Measurements from ENCODE around the gene IGFALS. TPM values are rescaled to one million over a fixed set of nuclear protein-coding genes. Genes with fewer than 3 reads are reported as not detected.

The IGFALS gene
- total RNA-seq, 1 experiment from 2014 or later: not detected

DNA sequence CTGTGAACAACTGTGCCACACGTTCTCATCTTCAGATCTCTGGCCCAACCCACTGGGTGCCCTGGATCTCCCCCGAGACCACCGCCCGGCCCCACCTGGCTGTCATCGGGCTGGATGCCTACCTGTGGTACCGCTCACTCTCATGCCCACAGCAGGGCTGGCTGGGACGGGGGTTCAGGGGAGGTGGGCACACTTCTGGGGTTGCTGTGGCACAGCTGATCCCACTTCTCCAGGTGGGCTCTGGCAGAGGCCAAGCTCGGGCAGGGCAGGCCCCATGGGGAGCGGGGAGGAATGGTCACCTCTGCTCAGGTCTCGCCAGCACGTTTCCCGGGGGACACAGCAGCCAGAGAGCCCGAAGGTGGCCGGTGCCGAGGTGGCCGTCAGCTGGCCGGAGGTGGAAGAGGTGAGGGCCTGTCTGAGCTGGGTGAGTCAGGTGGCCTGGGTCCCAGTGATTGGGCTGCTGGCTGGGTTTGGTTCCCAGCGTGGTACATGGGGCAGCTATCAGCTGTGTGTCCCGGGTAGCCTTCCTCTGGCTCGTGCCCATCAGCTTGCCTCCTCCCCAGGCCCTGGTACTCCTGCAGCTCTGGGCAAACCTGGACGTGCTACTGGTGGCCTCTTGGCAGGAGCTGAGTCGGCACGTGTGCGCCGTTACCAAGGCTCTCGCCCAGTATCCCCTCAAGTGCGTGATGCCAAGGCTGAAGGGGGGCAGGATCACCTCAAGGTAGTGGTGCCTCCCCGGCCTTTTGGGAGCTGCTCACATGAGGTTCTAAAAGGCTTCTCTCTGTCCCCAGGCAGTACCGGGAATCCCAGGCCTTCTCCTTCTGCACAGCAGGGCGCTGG lies 18.3 kb downstream of the IGFALS start:
- DNase-seq: no peak
- TF ChIP-seq, protein P1, sequence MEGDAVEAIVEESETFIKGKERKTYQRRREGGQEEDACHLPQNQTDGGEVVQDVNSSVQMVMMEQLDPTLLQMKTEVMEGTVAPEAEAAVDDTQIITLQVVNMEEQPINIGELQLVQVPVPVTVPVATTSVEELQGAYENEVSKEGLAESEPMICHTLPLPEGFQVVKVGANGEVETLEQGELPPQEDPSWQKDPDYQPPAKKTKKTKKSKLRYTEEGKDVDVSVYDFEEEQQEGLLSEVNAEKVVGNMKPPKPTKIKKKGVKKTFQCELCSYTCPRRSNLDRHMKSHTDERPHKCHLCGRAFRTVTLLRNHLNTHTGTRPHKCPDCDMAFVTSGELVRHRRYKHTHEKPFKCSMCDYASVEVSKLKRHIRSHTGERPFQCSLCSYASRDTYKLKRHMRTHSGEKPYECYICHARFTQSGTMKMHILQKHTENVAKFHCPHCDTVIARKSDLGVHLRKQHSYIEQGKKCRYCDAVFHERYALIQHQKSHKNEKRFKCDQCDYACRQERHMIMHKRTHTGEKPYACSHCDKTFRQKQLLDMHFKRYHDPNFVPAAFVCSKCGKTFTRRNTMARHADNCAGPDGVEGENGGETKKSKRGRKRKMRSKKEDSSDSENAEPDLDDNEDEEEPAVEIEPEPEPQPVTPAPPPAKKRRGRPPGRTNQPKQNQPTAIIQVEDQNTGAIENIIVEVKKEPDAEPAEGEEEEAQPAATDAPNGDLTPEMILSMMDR (IDR thresholded peaks at IDR 0.05; ENCODE audit: unreplicated experiment): no peak
- no peak overlapping the region for H3K27ac Mint-ChIP-seq (ENCODE audit: unreplicated experiment)
- intact Hi-C loops (cut with micrococcal nuclease; ENCODE audit: unreplicated experiment): no loop called here
- CTCF ChIA-PET: interaction anchor here (0.6 to 2.6 kb wide), 2 partner anchors 7 to 589 kb away, joined by 4 to 19 read pairs; partner anchors contain the start of genes NUBP2 and SPSB3
- no peaks in the 10 kb centered on the region for H3K9me3 Mint-ChIP-seq (ENCODE audit: low read depth, unreplicated experiment)
- no peaks in the 10 kb centered on the region for H3K27me3 Mint-ChIP-seq (ENCODE audit: unreplicated experiment)
- peaks cover 3% of the 10 kb centered on the region for H3K4me1 Mint-ChIP-seq (ENCODE audit: low read depth, unreplicated experiment)
- H3K36me3 Mint-ChIP-seq (ENCODE audit: insufficient read depth, unreplicated experiment): peaks cover 100% of the 10 kb centered on the region
- no TSS peak for BruUV-seq (replicated peaks)
- peak overlapping the region; percentile 76 for H3K4me3 Mint-ChIP-seq (ENCODE audit: low read depth, unreplicated experiment)

DNA sequence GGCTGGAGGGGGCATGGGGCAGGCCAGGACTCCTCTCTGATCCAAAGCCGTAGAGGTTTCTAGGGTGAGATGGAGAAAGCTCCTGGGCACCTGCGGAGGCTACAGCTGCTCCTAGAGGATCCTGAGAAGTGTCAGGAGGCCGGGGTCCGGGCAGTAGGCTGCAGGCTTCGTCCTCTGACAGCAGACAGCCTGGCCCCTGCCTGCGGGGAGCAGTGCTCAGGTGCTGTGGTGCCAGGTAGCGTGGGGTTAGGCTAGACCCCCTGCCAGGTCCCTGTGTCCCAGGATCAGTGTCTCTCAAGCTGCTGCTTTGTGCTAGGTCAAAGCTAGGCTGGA lies 19.1 kb downstream of the IGFALS start:
- H3K4me1 Mint-ChIP-seq (ENCODE audit: low read depth, unreplicated experiment): peaks cover 8% of the 10 kb centered on the region
- TF ChIP-seq, protein P1 (IDR thresholded peaks at IDR 0.05; ENCODE audit: unreplicated experiment): no peak
- peak overlapping the region; percentile 76 for H3K4me3 Mint-ChIP-seq (ENCODE audit: low read depth, unreplicated experiment)
- intact Hi-C loops (cut with micrococcal nuclease; ENCODE audit: unreplicated experiment): no loop called here
- H3K27ac Mint-ChIP-seq (ENCODE audit: unreplicated experiment): no peak overlapping the region
- no peak for DNase-seq
- CTCF ChIA-PET: interaction anchor here (2.6 kb wide), 1 partner anchor 8 kb away, joined by 19 read pairs; the partner anchor contains the start of genes NUBP2 and SPSB3
- H3K9me3 Mint-ChIP-seq (ENCODE audit: low read depth, unreplicated experiment): no peaks in the 10 kb centered on the region
- H3K27me3 Mint-ChIP-seq (ENCODE audit: unreplicated experiment): no peaks in the 10 kb centered on the region
- H3K36me3 Mint-ChIP-seq (ENCODE audit: insufficient read depth, unreplicated experiment): peaks cover 100% of the 10 kb centered on the region
- BruUV-seq (replicated peaks): no TSS peak

DNA sequence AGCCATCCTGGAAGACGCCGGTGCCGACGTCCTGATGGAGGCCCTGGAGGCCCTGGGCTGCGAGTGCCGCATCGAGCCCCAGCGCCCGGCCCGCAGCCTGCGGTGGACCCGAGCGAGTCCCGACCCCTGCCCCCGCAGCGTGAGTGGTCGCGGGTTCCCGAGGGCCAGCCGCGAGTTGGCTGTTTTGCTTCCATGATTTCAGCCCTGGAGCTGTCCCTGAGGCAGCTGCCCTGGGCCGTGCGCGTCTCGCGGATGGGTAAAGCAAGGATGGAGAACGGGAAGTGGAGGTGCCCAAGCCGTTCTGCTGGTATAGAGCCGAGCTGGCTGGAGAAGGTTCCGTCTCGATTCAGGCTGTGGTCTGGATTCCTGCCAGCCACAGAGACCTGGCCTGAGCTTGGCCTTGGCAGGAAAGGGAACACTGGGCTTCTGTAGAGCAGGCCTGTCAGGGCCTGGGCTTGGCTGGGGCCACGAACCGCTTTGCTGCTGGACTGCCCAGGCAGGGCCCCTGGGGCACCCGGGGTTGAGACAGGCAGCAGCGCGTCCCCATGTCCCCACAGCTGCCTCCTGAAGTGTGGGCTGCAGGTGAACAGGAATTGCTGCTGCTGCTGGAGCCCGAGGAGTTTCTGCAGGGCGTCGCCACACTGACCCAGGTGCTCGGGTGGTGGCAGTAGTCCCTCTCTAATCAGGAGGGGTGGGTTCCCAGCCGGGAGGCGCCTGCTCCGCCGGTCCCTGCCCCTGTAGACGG lies 19.6 kb downstream of the IGFALS start:
- intact Hi-C loops (cut with micrococcal nuclease; ENCODE audit: unreplicated experiment): no loop called here
- DNase-seq: no peak
- H3K4me1 Mint-ChIP-seq (ENCODE audit: low read depth, unreplicated experiment): peaks cover 8% of the 10 kb centered on the region

More for the DNA sequence above, 19.6 kb downstream of the IGFALS start:
- H3K4me3 Mint-ChIP-seq (ENCODE audit: low read depth, unreplicated experiment): peak overlapping the region; percentile 76
- CTCF ChIA-PET: interaction anchor here (2.6 kb wide), 1 partner anchor 9 kb away, joined by 19 read pairs; the partner anchor contains the start of genes NUBP2 and SPSB3
- H3K9me3 Mint-ChIP-seq (ENCODE audit: low read depth, unreplicated experiment): no peaks in the 10 kb centered on the region
- TF ChIP-seq, protein P1 (IDR thresholded peaks at IDR 0.05; ENCODE audit: unreplicated experiment): no peak
- BruUV-seq (replicated peaks): no TSS peak
- H3K27ac Mint-ChIP-seq (ENCODE audit: unreplicated experiment): peak overlapping the region; percentile 39
- H3K27me3 Mint-ChIP-seq (ENCODE audit: unreplicated experiment): no peaks in the 10 kb centered on the region
- peaks cover 100% of the 10 kb centered on the region for H3K36me3 Mint-ChIP-seq (ENCODE audit: insufficient read depth, unreplicated experiment)

Data from Calu3 (cell line).